Body of pancreas (tissue), 4 donors: ENCODE data around the gene SDCBP2.

Experiments used
- CTCF ChIP-seq, 7 experiments: fragments of 450-650 bp in 4 of 7; fragments of 200-600 bp in 3 of 7; sonication (generic) in 3 of 7; IDR thresholded peaks; one replicate each; pipeline ENCODE4 v1.5.1; 2016 to 2019; ENCODE audit warnings: antibody characterized with exemption in 7 of 7
- POLR2A ChIP-seq, 3 donors: fragments of 450-650 bp; IDR thresholded peaks; one replicate each; pipeline ENCODE4 v1.6.1; 2016; ENCODE audit warnings: antibody characterized with exemption in 3 of 3, mild to moderate bottlenecking in 2 of 3

GRCh38 chr20:1376408-1377270 lies 47.7 kb upstream of the SDCBP2 start:
- TF ChIP-seq CTCF (IDR thresholded peaks at IDR 0.05), result no peak
- TF ChIP-seq POLR2A (IDR thresholded peaks at IDR 0.05), result no peak
